IMR-90 (cell line): ENCODE data around the gene ACTN1. TPM values are rescaled to one million over a fixed set of nuclear protein-coding genes. Genes with fewer than 3 reads are reported as not detected.

Source experiments
- ATAC-seq: fragments of 200-7000 bp; cut with Tn5 transposase; 2 replicates; pipeline ENCODE4 v1.9.1; 2020; ENCODE audit warnings: low read depth, mild to moderate bottlenecking, moderate library complexity
- BruUV-seq: library from RNA; stranded (reverse); fragments of 400-500 nt; replicated peaks from 2 replicates; lab custom pipeline; 2021; lab: Mats Ljungman, UMichigan
- CTCF ChIA-PET: fragments of 300-600 bp; formaldehyde crosslinking; extraction: SDS; loops from one replicate; lab custom pipeline; 2021; ENCODE audit warnings: antibody characterized with exemption; lab: Yijun Ruan, JAX
- POLR2A ChIA-PET: fragments of 300-600 bp; sonication (Branson Sonifier 250); formaldehyde crosslinking; loops from one replicate; lab custom pipeline; 2022; ENCODE audit warnings: antibody characterized with exemption; ENCODE audit not compliant: unreplicated experiment; lab: Charles Lee
- DNase-seq: peaks from one replicate; pipeline ENCODE4 v3.0.0; 2013
- H2AFZ ChIP-seq: replicated peaks from 2 replicates; pipeline ENCODE3; 2013; ENCODE audit warnings: low read length, mild to moderate bottlenecking; ENCODE audit not compliant: poor library complexity
- H2AK5ac ChIP-seq: 2 replicates; pipeline ENCODE4 v1.6.1; 2013; ENCODE audit warnings: low read depth, low read length, inconsistent platforms
- H2AK9ac ChIP-seq: replicated peaks from 2 replicates; pipeline ENCODE3; 2013; ENCODE audit warnings: mild to moderate bottlenecking, low read depth, low read length, moderate library complexity; ENCODE audit not compliant: poor library complexity
- H2BK120ac ChIP-seq: 2 replicates; pipeline ENCODE4 v1.6.1; 2013; ENCODE audit warnings: low read depth, low read length, inconsistent platforms
- H2BK15ac ChIP-seq: 3 replicates; pipeline ENCODE4 v1.6.1; 2013; ENCODE audit warnings: low read depth, low read length, inconsistent platforms
- H2BK20ac ChIP-seq: 2 replicates; pipeline ENCODE4 v1.6.1; 2013; ENCODE audit warnings: low read depth, mild to moderate bottlenecking, inconsistent platforms, low read length, moderate library complexity
- H2BK5ac ChIP-seq: 2 replicates; pipeline ENCODE4 v1.6.1; 2013; ENCODE audit warnings: mild to moderate bottlenecking, low read depth, low read length, inconsistent platforms; ENCODE audit not compliant: poor library complexity, severe bottlenecking
- H3K14ac ChIP-seq: replicated peaks from 2 replicates; pipeline ENCODE4 v1.6.1; 2013; ENCODE audit warnings: low read depth, low read length, inconsistent platforms
- H3K18ac ChIP-seq: 2 replicates; pipeline ENCODE4 v1.6.1; 2013; ENCODE audit warnings: low read depth, low read length, control low read depth
- H3K23ac ChIP-seq: 2 replicates; pipeline ENCODE4 v1.6.1; 2013; ENCODE audit warnings: low read depth, low read length, inconsistent platforms
- H3K27ac ChIP-seq: 2 replicates; pipeline ENCODE4 v1.5.1; 2013; ENCODE audit warnings: mild to moderate bottlenecking, control low read depth, low read length; ENCODE audit not compliant: insufficient read depth
- H3K27me3 ChIP-seq: 2 replicates; pipeline ENCODE4 v1.6.1; 2013; ENCODE audit warnings: low read length; ENCODE audit not compliant: control insufficient read depth, insufficient read depth
- H3K36me3 ChIP-seq: 2 replicates; pipeline ENCODE4 v1.6.1; 2013; ENCODE audit warnings: low read length, mixed read lengths; ENCODE audit not compliant: control insufficient read depth, insufficient read depth
- H3K4ac ChIP-seq: 2 replicates; pipeline ENCODE4 v1.6.1; 2013; ENCODE audit warnings: low read depth, low read length, inconsistent platforms
- H3K4me1 ChIP-seq: 2 replicates; pipeline ENCODE4 v1.6.1; 2013; ENCODE audit warnings: low read length, mixed read lengths; ENCODE audit not compliant: control insufficient read depth, insufficient read depth
- H3K4me2 ChIP-seq: 2 replicates; pipeline ENCODE4 v1.6.1; 2013; ENCODE audit warnings: low read depth, mild to moderate bottlenecking, control low read depth, low read length, moderate library complexity
- H3K4me3 ChIP-seq: 2 replicates; pipeline ENCODE4 v1.5.1; 2013; ENCODE audit warnings: low read depth, mild to moderate bottlenecking, control low read depth, low read length, moderate library complexity; ENCODE audit not compliant: insufficient read depth
- H3K56ac ChIP-seq: 2 replicates; pipeline ENCODE4 v1.6.1; 2013; ENCODE audit warnings: low read length, inconsistent platforms; ENCODE audit not compliant: insufficient read depth; ENCODE audit errors: extremely low read depth
- H3K79me1 ChIP-seq, 2 experiments: 2 replicates each; pipeline ENCODE4 v1.6.1; 2013; ENCODE audit warnings: low read length in 2 of 2, inconsistent platforms in 1 of 2, low read depth in 1 of 2
- H3K9ac ChIP-seq: 2 replicates; pipeline ENCODE4 v1.6.1; 2013; ENCODE audit warnings: low read depth, low read length, control low read depth
- H3K9me1 ChIP-seq: 2 replicates; pipeline ENCODE4 v1.6.1; 2013; ENCODE audit warnings: low read length, inconsistent platforms; ENCODE audit not compliant: insufficient read depth
- H3K9me3 ChIP-seq: 2 replicates; pipeline ENCODE4 v1.6.1; 2013; ENCODE audit warnings: low read length; ENCODE audit not compliant: control insufficient read depth, insufficient read depth
- H4K20me1 ChIP-seq: 2 replicates; pipeline ENCODE4 v1.6.1; 2013; ENCODE audit warnings: low read length, inconsistent platforms; ENCODE audit not compliant: insufficient read depth
- H4K5ac ChIP-seq: 2 replicates; pipeline ENCODE4 v1.6.1; 2013; ENCODE audit warnings: mild to moderate bottlenecking, low read depth, low read length, control low read depth
- H4K8ac ChIP-seq, 2 experiments: 2 replicates each; pipeline ENCODE4 v1.6.1; 2013; ENCODE audit warnings: low read depth in 2 of 2, low read length in 2 of 2, control low read depth in 1 of 2, inconsistent platforms in 1 of 2
- H4K91ac ChIP-seq: 2 replicates; pipeline ENCODE4 v1.6.1; 2013; ENCODE audit warnings: low read depth, low read length, inconsistent platforms; ENCODE audit not compliant: insufficient read depth
- BHLHE40 ChIP-seq: fragments of 150-350 bp; IDR thresholded peaks from 2 replicates; pipeline ENCODE4 v1.6.1; 2016; ENCODE audit warnings: mild to moderate bottlenecking, low read depth, low read length
- CEBPB ChIP-seq: IDR thresholded peaks from 2 replicates; pipeline ENCODE4 v1.6.1; 2012; ENCODE audit warnings: low read depth, low read length, improper control_type of control experiment
- CHD1 ChIP-seq: IDR thresholded peaks from 2 replicates; pipeline ENCODE4 v1.6.1; 2012; ENCODE audit warnings: low read depth, low read length, improper control_type of control experiment
- CTCF ChIP-seq: conservative IDR thresholded peaks from 2 replicates; pipeline ENCODE4 v1.5.1; 2012; ENCODE audit warnings: mild to moderate bottlenecking, low read depth, low read length, improper control_type of control experiment
- ELK1 ChIP-seq: fragments of 150-350 bp; IDR thresholded peaks from 2 replicates; pipeline ENCODE4 v1.6.1; 2016; ENCODE audit warnings: low read depth, mild to moderate bottlenecking, low read length, moderate library complexity, borderline replicate concordance
- FOS ChIP-seq: fragments of 150-350 bp; IDR thresholded peaks from 2 replicates; pipeline ENCODE4 v1.6.1; 2016; ENCODE audit warnings: low read depth, low read length
- MAFK ChIP-seq: IDR thresholded peaks from 2 replicates; pipeline ENCODE4 v1.6.1; 2012; ENCODE audit warnings: low read depth, low read length, improper control_type of control experiment
- MAZ ChIP-seq: IDR thresholded peaks from 2 replicates; pipeline ENCODE4 v1.6.1; 2012; ENCODE audit warnings: low read depth, mild to moderate bottlenecking, low read length, improper control_type of control experiment, moderate library complexity, borderline replicate concordance
- MXI1 ChIP-seq: IDR thresholded peaks from 2 replicates; pipeline ENCODE4 v1.6.1; 2012; ENCODE audit warnings: low read depth, mild to moderate bottlenecking, low read length, moderate library complexity, borderline replicate concordance
- NFE2L2 ChIP-seq: fragments of 150-350 bp; IDR thresholded peaks from 2 replicates; pipeline ENCODE4 v1.6.1; 2016; ENCODE audit warnings: low read depth, mild to moderate bottlenecking, low read length
- POLR2A ChIP-seq: IDR thresholded peaks from 2 replicates; pipeline ENCODE4 v1.6.1; 2012; ENCODE audit warnings: mild to moderate bottlenecking, low read depth, low read length
- RAD21 ChIP-seq: IDR thresholded peaks from 2 replicates; pipeline ENCODE4 v1.6.1; 2012; ENCODE audit warnings: low read length, improper control_type of control experiment
- RCOR1 ChIP-seq: IDR thresholded peaks from 2 replicates; pipeline ENCODE4 v1.6.1; 2012; ENCODE audit warnings: mild to moderate bottlenecking, low read length, improper control_type of control experiment; ENCODE audit not compliant: insufficient replicate concordance
- RFX5 ChIP-seq: IDR thresholded peaks from 2 replicates; pipeline ENCODE4 v1.8.0; 2012; ENCODE audit warnings: low read depth, mild to moderate bottlenecking, low read length, moderate library complexity
- SMC3 ChIP-seq: fragments of 150-350 bp; IDR thresholded peaks from 2 replicates; pipeline ENCODE4 v1.6.1; 2016; ENCODE audit warnings: low read depth, mild to moderate bottlenecking, antibody characterized with exemption, low read length, moderate library complexity
- USF2 ChIP-seq: fragments of 150-350 bp; IDR thresholded peaks from 2 replicates; pipeline ENCODE4 v1.6.1; 2017; ENCODE audit warnings: mild to moderate bottlenecking, antibody characterized with exemption, low read length, low read depth
- WGBS, 2 experiments: methylation state at CpG; one replicate each; pipeline versions ENCODE4 v1.1.5 to v1.1.7; 2013; ENCODE audit warnings: missing lambda C conversion rate in 2 of 2; ENCODE audit not compliant: insufficient read length in 1 of 2; ENCODE audit errors: extremely low coverage in 2 of 2; 5-methylcytosine and 5-hydroxymethylcytosine counted together
- dilution Hi-C: fragments of 300-500 bp; cut with HindIII; formaldehyde crosslinking; loops from one replicate; pipeline ENCODE4 v1.14.3; 2018; ENCODE audit warnings: low sequenced_read_pairs; ENCODE audit not compliant: unreplicated experiment
- in situ Hi-C: fragments of 300-500 bp; cut with MboI; formaldehyde crosslinking; loops from 3 replicates; pipeline ENCODE4 v1.14.3; 2019; ENCODE audit warnings: low sequenced_read_pairs, inconsistent platforms, mixed read lengths
- intact Hi-C: fragments of 100-400 bp; cut with micrococcal nuclease; formaldehyde crosslinking; loops from 2 replicates; pipeline ENCODE4 v1.10.0; 2022
- polyA plus RNA-seq, 3 experiments: library from polyadenylated mRNA; depleted of rRNA; stranded (reverse); fragments of >200 nt; gene quantifications; 2 replicates each; pipeline ENCODE4 v1.2.3, GENCODE V29; 2012; ENCODE audit warnings: low replicate concordance in 1 of 3
- total RNA-seq: library from RNA; depleted of rRNA; stranded (reverse); fragments of >200 nt; gene quantifications from 2 replicates; pipeline ENCODE4 v1.2.3, GENCODE V29; 2012

Gene ACTN1
- total and polyA plus RNA-seq, 2 of the 4 experiments (the other 2 are of a cell fraction): 684 to 766 TPM

GRCh38 chr14:68834816-68835215, 144.3 kb downstream of the ACTN1 start:
- Histone ChIP-seq H3K9me1 (no peaks in the 10 kb centered on the region), H4K5ac (no peak overlapping the region), H2AFZ (no peak overlapping the region), H3K4me2 (no peak overlapping the region), H3K18ac (no peak overlapping the region), H2AK9ac (no peak overlapping the region), H3K4me3 (no peak overlapping the region), H4K20me1 (no peaks in the 10 kb centered on the region), H2BK20ac (no peak overlapping the region), H3K56ac (no peak overlapping the region), H2BK120ac (no peak overlapping the region), H3K79me1 (no peaks in the 10 kb centered on the region), H3K4me1 (no peaks in the 10 kb centered on the region), H3K14ac (no peak overlapping the region), H2BK5ac (no peak overlapping the region), H2AK5ac (no peak overlapping the region), H3K9me3 (peaks cover 4% of the 10 kb centered on the region; the same call in 1 of the 2 replicates), H4K91ac (no peak overlapping the region), H3K9ac (no peak overlapping the region), H3K27me3 (no peaks in the 10 kb centered on the region), H3K36me3 (peaks cover 2% of the 10 kb centered on the region; the same call in 1 of the 2 replicates), H3K4ac (no peak overlapping the region), H3K23ac (no peak overlapping the region), H3K27ac (no peak overlapping the region), H2BK15ac (no peak overlapping the region), H4K8ac (no peak overlapping the region)
- TF ChIP-seq RAD21: no peak
- TF ChIP-seq CTCF: no peak
- no peak for TF ChIP-seq FOS
- no peak for TF ChIP-seq USF2
- no peak for TF ChIP-seq BHLHE40
- TF ChIP-seq SMC3: no peak
- no peak for TF ChIP-seq CEBPB
- no peak for TF ChIP-seq POLR2A
- no peak for TF ChIP-seq MAFK
- no peak for TF ChIP-seq NFE2L2
- no peak for TF ChIP-seq ELK1
- TF ChIP-seq MXI1: no peak
- no peak for TF ChIP-seq CHD1
- no peak for TF ChIP-seq RFX5
- no peak for TF ChIP-seq RCOR1
- no peak for TF ChIP-seq MAZ
- in situ Hi-C loops: no loop called here
- WGBS, 2 experiments: no CpG with 5 or more reads among the region's 6 CpGs
- ATAC-seq (no peak), DNase-seq (no peak)
- intact Hi-C loops: no loop called here
- ChIA-PET CTCF (no interaction called here), POLR2A (no interaction called here)
- dilution Hi-C loops: no loop called here
- no TSS peak for BruUV-seq
